Measurements from ENCODE around the gene PCBP3.

GRCh38 chr21:45726438-45726837 is 82.9 kb downstream of the PCBP3 start:
- TF ChIP-seq CTCF (conservative IDR thresholded peaks at IDR 0.05) (no peak), ZFX (IDR thresholded peaks at IDR 0.05) (no peak)

All from C4-2B (cell line).